Hematopoietic multipotent progenitor cell treated with erythropoietin and hydrocortisone succinate and interleukin-3 and kit ligand, for 6 days (in vitro differentiated cells): ENCODE results near the gene MAMSTR.

Experiments used
- DNase-seq: peaks from one replicate; pipeline ENCODE4 v3.0.0-alpha.2; 2015

Gene MAMSTR, protein sequence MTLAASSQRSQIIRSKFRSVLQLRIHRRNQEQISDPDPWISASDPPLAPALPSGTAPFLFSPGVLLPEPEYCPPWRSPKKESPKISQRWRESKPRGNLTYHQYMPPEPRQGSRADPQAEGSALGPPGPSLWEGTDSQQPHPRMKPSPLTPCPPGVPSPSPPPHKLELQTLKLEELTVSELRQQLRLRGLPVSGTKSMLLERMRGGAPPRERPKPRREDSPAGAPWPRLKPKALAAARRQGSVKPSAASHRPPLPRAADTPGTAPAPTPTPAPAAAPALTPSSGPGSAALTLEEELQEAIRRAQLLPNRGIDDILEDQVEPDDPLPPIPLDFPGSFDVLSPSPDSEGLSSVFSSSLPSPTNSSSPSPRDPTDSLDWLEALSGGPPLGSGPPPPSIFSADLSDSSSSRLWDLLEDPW

DNA sequence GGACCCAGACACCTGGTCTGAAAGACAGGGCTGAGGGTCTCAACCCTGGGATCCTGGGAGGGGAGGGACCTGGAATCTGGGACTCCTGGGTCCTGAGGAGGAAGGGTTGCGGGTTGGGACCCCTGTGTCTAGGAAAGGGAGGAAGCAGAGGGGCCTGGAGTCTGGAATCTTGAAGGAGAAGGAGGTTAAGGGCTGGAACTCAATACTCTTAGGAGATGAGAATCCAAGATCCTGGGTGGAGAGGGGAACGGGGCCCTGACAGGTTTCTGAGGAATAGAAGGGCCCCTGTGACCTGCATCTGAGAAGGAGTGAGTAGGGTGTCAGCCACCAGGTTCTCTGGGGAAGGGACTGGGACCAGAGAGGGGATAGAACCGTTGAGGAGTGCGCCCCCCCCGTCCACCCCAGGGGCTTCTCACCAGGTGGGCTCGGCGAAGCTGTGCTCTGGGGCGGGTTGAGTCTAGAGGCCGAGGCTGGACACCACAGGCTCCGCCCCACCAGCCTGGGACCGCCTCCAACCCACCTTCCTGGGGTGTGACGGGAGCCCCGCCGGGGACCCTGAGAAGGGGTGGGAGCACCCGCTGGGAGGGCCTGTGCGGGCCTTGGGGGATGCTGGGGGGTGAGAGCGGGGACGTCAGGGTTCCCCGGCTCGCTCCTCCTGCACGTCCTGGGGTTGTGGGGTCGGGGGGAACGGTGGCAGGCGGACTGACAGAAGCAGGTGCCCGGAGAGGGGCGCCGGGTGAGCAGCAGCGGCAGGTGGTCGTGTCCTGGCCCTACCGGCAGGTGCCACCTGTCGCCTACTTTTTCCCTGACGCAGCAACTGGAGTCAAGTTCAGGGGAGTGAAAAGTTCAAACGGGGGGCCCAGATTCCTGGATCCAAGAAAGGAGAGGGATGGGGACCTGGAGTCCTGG is at the start of gene MAMSTR:
MAMSTR (minus strand) TSS at position 463 of the 909 bp plus-strand sequence. CDS start 694 bp downstream, outside the sequence.
- DNase-seq: no peak

DNA sequence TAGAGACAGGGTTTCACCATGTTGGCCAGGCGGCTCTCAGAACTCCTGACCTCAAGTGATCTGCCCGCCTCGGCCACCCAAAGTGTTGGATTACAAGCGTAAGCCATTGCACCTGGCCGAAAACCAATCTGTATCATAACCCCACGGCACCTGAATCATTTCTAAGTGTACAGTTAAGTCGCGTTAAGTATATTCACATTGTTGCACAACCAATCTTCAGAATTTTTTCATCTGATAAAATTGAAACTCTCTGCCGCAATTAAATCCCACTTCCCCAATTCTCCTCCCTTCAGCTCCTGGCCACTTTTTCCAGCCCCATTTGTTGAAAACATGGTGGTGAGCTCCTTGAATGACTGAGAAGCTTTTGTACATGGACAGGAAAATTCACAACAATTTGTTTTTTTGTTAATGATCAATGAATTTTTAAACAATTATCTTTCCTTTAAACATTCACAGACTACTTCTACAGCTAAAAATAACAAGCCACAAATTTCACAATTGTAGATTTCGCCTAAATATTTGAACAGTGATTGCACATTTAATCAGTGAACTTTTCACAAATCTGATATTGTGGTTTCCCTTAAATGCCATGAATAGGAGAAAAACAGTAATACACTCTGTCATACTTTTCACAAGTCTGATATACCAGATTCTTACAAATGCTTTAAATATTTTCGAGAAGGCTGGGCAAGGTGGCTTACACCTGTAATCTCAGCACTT is 49.6 kb upstream of the MAMSTR start:
- peak; percentile 58 for DNase-seq

DNA sequence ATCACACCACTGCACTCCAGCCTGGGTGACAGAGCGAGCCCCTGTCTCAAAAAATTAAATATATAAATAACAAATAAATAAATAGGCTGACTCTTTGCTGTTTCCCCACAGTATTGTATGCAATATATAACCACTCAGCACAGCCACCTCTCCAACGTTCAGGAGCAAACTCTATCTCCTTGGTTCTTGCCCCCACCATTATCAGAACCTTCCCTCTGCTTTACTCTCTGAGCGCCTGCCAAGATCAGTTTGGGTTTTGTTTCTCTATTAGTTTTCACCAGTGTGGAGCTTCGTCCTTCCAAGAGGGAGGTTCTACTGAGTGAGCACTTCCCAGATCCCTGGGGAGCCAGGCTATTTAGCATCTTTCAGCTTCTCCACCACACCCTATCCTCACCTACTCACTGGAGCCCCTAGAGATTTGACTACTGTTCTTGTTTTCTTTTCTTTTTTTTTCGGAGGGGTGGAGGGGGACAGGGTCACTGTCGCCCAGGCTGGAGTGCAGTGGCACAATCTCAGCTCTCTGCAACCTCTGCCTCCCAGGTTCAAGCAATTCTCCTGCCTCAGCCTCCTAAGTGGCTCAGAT is 48.7 kb upstream of the MAMSTR start:
- peak; percentile 69 for DNase-seq

DNA sequence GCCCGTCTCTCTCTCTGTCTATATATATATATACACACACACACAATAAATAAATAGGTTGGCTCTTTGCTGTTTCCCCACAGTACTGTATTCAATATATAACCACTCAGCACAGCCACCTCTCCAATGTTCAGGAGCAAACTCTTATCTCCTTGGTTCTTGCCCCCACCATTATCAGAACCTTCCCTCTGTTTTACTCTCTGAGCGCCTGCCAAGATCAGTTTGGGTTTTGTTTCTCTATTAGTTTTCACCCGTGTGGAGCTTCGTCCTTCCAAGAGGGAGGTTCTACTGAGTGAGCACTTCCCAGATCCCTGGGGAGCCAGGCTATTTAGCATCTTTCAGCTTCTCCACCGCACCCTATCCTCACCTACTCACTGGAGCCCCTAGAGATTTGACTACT is 46.3 kb upstream of the MAMSTR start:
- peak; percentile 90 for DNase-seq

DNA sequence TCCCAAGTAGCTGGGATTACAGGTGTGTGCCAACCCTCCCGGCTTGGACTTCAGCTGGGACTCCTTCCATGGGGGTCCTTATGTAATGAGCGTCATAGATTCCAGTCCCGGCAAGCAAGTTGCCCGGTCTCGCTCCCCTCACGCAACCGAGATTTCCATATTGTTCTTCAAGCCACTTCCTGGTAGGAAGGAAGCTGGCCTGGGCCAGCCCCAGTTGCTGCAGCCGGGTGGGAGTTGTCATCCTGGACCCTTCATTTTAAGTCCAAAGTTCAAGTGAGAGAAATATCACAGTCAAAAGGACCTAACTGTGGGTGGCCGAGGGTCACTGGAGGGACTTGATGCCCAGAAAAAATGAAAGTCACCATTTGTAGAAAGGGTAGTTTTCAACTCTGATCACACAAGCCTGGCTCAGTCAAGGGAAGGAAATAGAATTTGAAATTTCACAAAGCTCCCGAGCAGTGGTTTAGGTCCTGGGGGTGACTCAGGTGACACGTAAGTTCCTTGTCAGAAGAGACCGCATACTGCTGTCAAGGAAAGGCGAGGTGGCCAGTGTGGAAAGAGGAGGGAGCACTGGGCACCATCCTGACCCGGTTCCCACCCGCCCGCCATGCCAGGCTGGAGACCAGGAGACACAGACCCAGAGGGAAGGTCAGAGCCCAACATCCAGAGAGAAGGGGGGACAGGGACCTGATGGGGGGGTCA is 41.1 kb upstream of the MAMSTR start:
- no peak for DNase-seq

DNA sequence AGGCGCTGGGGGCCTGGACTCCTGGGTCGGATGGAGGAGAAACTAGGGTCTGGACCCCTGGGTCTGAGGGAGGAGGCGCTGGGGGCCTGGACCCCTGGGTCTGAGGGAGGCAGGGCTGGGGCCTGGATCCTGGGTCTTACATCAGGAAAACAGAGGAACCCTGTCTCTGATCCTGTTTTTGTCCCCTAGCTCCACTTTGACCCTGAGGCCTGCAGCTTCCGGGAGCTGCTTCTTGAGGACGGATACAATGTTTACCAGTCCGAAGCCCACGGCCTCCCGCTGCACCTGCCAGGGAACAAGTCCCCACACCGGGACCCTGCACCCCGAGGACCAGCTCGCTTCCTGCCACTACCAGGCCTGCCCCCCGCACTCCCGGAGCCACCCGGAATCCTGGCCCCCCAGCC is 38.2 kb upstream of the MAMSTR start:
- DNase-seq: no peak

DNA sequence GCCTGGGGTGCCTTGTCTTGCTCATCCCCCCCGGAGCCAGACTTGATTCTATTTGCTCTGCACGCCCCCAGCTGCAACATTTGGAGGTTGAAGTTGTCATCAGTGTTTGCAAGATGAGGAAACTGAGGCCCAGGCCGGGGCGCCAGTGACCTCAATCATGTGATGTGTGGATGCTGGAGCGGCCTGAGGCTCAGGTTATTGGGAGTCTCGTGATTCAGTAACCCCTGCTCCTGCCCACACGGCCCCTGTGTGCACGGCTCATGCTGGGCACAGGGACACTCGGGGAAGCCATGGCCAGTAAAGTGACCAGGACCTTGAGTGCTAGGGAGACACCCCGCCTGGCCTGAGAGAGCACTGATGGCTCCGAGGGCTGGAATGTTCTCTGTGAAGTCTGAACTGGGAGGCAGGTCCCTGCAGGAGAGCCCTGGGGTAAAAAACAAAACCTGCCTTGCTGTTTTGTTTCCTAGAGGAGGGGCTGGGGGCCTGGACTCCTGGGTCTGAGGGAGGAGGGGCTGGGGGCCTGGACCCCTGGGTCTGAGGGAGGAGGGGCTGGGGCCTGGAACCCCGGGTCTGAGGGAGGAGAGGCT is 37.7 kb upstream of the MAMSTR start:
- no peak for DNase-seq

DNA sequence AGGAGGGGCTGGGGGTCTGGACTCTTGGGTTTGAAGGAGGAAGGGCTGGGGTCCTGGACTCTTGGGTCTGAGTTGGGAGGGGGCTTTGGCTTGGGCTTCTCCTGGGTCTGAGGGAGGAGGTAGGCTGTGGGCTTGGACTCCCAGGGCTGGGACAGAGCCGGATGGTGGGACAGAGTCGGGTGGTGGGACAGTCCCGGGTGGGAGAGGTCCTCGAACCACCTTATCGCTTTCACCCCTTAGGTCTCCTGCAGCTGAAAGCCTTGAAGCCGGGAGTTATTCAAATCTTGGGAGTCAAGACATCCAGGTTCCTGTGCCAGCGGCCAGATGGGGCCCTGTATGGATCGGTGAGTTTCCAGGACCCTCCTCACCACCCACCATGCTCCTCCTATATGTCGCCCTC is 37.2 kb upstream of the MAMSTR start:
- no peak for DNase-seq

DNA sequence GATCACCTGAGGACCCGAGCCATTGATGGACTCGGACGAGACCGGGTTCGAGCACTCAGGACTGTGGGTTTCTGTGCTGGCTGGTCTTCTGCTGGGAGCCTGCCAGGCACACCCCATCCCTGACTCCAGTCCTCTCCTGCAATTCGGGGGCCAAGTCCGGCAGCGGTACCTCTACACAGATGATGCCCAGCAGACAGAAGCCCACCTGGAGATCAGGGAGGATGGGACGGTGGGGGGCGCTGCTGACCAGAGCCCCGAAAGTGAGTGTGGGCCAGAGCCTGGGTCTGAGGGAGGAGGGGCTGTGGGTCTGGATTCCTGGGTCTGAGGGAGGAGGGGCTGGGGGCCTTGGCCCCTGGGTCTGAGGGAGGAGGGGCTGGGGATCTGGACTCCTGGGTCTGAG is 36.7 kb upstream of the MAMSTR start:
- no peak for DNase-seq

DNA sequence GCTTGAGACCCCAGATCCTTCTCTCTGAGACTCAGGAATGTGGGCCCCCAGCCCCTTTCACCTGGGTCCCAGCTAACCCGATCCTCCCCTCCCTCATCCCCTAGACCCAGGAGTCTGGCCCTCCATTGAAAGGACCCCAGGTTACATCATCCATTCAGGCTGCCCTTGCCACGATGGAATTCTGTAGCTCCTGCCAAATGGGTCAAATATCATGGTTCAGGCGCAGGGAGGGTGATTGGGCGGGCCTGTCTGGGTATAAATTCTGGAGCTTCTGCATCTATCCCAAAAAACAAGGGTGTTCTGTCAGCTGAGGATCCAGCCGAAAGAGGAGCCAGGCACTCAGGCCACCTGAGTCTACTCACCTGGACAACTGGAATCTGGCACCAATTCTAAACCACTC is 36.3 kb upstream of the MAMSTR start:
- no peak for DNase-seq

DNA sequence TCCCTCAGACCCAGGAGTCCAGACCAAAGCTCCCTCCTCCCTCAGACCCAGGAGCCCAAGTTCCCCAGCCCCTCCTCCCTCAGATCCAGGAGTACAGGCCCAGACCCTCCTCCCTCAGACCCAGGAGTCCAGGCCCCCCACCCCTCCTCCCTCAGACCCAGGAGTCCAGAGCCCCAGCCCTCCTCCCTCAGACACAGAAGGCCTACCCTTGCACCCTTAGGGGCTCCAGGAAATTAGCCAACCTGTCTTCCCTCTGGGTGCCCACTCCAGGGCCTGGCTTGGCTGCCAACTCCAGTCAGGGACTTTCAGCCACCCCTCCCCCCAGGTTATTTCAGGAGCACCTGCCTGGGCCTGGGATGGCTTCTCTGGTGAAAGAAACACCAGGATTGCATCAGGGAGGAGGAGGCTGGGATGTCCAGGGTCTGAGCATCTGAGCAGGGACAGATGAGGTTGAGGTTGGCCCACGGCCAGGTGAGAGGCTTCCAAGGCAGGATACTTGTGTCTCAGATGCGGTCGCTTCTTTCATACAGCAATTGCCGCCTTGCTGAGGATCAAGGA is 35.6 kb upstream of the MAMSTR start, which contains the start of gene FGF21:
FGF21 (plus strand) TSS at position 441 of the 558 bp plus-strand sequence. CDS start 713 bp downstream, outside the sequence.
- no peak for DNase-seq

DNA sequence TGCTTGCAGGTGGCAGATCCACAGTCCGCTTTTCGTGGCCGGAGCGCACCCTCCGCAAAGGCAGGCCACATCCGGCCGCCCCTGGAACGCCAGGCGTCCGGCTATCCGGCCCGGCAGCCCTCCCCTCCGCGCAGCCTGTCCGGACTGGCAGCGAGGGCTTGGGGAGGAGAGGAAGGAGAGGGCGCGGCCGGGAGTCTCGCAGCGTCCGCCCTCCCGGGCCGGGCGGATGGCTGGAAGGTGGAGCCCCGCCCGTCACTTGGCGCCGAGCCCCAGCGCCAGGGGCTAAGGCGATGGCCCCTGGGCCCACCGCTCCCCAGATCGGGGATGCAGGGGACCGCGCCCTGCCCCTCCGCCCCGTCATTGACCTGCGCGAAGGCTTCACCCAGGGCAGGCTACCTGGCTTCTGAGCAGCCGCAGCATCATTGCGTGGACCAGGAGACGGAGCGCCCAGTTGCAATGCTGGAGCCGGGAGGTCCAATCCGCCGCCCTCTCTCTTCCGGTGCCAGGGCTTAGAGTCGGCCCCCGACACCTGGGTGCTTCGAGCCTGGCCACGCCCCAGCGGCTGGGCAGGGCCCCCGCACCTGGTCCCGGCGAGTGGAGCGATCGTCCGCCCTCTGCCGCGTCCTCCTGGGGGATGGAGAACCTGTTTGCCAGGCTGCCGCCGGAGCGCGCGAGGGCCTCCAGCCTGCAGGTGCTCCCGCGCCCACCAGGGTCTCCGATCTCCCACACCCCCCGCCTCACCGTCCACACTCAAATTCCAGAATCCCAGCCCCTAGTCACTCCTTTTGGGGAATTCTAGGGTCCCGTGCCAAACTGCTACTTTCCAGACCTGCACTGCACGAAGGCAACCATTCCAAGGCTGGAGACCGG is 33.2 kb upstream of the MAMSTR start, which contains the start of gene FUT1:
FUT1 (minus strand) TSS at position 146 of the 870 bp plus-strand sequence. CDS start 1,360 bp downstream, outside the sequence.
- peak; percentile 78 for DNase-seq

DNA sequence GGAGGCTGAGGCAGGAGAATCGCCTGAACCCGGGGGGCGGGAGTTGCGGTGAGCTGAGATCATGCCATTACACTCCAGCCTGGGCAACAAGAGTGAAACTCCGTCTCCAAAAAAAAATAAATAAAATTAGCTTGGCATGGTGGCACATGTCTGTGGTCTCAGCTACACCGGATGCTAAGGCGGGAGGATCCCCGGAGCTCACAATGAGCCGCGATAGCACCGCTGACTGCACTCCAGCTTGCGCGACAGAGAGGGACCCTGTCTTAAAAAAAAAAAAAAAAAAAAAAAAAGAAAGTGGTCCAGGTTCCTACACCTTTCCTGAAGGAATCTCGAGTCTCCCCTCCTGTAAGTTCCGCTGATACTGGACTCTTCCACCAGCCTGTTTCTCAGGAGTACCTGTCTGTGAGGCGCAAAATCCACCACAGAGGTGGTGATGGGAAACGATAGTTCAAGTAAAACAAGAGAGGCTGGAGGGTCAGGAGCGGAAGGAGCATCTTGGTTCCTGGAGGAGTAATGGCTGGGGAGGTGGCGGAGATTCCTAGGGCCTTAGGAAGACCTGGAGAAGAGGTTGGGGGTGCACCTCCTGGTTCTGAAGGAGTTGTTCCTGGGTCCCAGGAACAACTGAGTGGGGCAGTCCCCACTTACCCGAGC is 32.4 kb upstream of the MAMSTR start:
- peak; percentile 64 for DNase-seq

DNA sequence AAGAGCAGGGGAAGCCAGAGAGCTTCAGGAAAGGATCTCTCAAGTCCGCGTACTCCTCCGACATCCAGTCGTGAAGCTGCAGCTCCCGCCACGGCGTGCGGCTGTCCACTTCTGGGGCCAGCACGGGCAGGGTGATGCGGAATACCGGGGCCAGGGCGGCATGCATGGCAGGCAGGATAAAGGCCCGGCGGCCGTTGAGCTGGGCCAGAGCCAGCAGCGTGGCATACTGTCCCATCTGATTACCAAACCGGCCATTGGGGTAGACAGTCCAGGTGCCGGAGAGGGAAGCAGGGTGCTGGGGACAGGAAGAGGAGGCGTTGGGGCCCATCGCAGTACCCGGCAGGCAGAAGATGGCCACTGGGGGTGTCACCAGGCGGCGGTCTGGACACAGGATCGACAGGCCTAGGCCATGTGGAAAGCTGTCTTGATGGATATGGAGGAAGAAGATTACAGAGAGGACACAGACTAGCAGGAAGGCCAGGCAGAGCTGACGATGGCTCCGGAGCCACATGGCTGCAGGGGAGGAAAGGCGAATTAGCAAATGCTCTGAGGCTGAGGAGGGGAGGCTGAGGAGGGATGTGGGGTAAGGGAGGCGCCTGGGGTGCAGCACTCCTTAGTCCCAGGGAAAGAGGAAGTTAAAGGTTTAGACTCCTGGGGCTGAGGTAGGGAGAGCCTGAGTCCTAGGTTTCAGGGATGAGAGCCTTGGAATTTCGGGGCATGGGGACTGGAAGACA is 31.4 kb upstream of the MAMSTR start:
- DNase-seq: no peak

DNA sequence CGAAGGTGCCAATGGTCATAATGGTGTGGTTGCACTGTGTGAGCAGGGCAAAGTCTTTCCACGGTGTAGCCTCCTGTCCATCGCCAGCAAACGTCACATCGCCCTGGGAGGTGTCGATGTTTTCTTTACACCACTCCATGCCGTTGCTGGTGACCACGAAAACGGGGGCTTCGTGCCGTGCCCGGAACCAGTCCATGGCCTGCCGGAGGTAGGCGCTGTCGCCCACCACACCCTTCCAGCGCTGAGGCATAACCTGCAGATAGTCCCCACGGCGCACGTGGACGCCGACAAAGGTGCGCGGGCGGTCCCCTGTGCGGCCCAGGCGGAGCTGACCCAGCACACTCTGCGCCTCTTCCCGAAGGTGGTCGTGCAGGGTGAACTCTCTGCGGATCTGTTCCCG is 30.8 kb upstream of the MAMSTR start:
- no peak for DNase-seq

DNA sequence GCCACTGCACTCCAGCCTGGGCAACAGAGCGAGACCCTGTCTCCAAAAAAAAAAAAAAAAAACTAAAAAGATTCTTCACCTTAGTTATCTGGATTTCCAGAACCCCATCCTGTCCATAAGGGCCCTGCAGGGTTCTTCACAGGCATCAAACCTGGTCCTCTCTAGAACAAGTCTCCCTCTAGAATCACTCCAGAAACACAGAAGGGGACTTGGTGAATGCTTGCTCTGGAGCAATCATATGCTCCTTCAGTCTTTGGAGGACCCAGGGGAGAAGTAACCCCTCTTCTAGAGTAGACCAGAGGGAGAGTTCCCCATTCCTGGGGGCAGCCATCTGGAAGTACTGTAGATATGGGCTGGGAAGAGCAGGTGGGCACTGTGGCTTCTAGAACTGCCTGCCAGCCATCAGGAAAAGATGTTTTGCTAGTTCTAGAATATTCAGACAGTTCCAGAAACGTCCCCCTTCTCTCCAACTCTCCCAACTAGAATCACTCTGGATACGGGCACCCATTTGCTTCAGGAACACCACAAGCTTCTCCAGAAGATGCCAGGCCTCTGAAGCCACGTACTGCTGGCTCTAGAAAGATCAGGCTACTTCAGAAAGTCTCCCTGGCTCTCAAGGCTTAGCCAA is 30.2 kb upstream of the MAMSTR start:
- DNase-seq: no peak

DNA sequence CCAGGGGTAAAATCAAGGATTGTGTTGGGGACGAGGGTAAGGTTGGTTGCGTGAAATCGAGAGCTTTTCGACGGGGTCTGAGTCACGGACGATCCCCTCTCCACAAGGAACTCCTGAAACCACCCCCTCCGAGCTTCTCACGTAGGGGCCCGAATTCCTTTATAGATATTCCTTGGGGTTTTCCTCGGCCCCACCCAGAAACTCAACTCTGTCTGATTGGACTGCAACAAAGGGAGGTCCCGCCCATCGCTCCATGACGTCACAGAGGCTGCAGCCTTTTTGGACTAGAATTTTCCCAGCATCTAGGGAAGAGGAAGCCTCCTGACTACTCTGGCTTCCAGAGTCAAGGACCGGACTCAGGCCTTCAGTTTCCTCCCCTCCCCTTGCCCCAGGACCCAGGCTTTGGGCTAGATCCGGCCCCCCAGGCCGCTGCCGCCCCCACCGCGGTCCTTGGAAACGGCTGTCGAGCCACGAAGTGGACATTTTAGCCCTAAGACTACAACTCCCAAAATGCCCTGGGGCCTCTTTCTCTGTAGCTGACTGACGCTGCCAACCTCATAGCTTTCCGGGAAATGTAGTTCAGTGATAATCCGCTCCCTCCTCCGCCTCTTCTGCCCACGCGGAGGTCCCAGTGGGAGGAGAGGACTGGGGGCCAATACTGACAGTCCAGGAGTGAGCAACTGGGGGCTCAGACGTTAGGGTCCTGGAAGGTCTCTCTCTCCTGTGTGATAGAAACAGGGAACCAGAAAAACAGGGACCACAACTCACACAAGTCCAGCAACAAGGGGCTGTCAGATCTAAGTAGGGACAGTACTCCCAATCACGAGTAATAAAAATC is 27.4 kb upstream of the MAMSTR start, which contains the start of gene IZUMO1:
IZUMO1 (minus strand) TSS at position 172 of the 838 bp plus-strand sequence. CDS start 1,050 bp downstream, outside the sequence.
- peak; percentile 97 for DNase-seq
